Type B pancreatic cell (in vitro differentiated cells): ENCODE measurements around the gene MPI. TPM values are rescaled to one million over a fixed set of nuclear protein-coding genes. Genes with fewer than 3 reads are reported as not detected.
A peak's percentile ranks its signal among the peaks of the same experiment; 100 is the strongest.

Experiments used
- DNase-seq: peaks from one replicate; pipeline ENCODE4 v3.0.0; 2021; ENCODE audit warnings: mixed read lengths; ENCODE audit not compliant: unreplicated experiment; ENCODE audit errors: extremely low spot score
- H3K27ac Mint-ChIP-seq: 2 replicates; pipeline ENCODE4 v1.8.0; 2021; ENCODE audit warnings: mild to moderate bottlenecking, mixed read lengths
- H3K27me3 Mint-ChIP-seq: 2 replicates; pipeline ENCODE4 v1.8.0; 2021; ENCODE audit warnings: mixed read lengths
- H3K36me3 Mint-ChIP-seq: 2 replicates; pipeline ENCODE4 v1.8.0; 2021; ENCODE audit warnings: mixed read lengths
- H3K4me1 Mint-ChIP-seq: one replicate; pipeline ENCODE4 v1.8.0; 2021; ENCODE audit warnings: mixed read lengths; ENCODE audit not compliant: unreplicated experiment
- H3K4me3 Mint-ChIP-seq: 2 replicates; pipeline ENCODE4 v1.8.0; 2021; ENCODE audit warnings: mild to moderate bottlenecking, mixed read lengths
- H3K9me3 Mint-ChIP-seq: 2 replicates; pipeline ENCODE4 v1.8.0; 2021; ENCODE audit warnings: mixed read lengths
- total RNA-seq: library from RNA; stranded (reverse); gene quantifications from 2 replicates; pipeline ENCODE4 v1.2.1, GENCODE V29; 2021; ENCODE audit warnings: low replicate concordance
- TF ChIP-seq, protein P1 (sequence below): fragments of 200-600 bp; sonication (generic); conservative IDR thresholded peaks from 2 replicates; pipeline ENCODE4 v1.5.0; 2021; ENCODE audit warnings: antibody characterized with exemption, mild to moderate bottlenecking

Gene MPI
- total RNA-seq, 1 donor from 2014 or later, result 50.3 TPM

DNA sequence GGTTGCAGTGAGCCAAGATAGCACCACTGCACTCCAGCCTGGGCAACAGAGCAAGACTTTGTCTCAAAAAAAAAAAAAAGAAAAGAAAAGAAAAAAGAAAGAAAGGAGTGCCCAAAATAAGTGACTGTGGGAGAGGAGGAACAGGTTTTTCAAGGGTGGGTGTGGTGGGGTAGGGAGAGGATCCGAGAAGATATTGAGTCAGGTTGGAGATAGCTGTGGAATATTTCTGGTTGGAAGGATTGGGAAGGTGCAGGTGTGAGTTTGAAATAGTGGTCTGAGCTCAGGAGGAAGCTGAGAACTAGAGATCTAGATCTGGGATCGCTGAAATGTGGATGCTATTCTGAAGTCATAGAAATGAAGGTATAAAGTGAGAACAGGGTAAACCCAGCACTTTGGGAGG lies 24.5 kb upstream of the MPI start:
- peak overlapping the region; percentile 92 for H3K27ac Mint-ChIP-seq

GRCh38 chr15:74866090-74866489 lies 23.8 kb upstream of the MPI start:
- H3K27me3 Mint-ChIP-seq, result no peaks in the 10 kb centered on the region
- H3K4me3 Mint-ChIP-seq, result peak overlapping the region; percentile 34
- H3K27ac Mint-ChIP-seq, result peak overlapping the region; percentile 92
- no peak for DNase-seq
- H3K4me1 Mint-ChIP-seq, result peaks cover 45% of the 10 kb centered on the region
- TF ChIP-seq, protein P1, sequence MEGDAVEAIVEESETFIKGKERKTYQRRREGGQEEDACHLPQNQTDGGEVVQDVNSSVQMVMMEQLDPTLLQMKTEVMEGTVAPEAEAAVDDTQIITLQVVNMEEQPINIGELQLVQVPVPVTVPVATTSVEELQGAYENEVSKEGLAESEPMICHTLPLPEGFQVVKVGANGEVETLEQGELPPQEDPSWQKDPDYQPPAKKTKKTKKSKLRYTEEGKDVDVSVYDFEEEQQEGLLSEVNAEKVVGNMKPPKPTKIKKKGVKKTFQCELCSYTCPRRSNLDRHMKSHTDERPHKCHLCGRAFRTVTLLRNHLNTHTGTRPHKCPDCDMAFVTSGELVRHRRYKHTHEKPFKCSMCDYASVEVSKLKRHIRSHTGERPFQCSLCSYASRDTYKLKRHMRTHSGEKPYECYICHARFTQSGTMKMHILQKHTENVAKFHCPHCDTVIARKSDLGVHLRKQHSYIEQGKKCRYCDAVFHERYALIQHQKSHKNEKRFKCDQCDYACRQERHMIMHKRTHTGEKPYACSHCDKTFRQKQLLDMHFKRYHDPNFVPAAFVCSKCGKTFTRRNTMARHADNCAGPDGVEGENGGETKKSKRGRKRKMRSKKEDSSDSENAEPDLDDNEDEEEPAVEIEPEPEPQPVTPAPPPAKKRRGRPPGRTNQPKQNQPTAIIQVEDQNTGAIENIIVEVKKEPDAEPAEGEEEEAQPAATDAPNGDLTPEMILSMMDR, result no peak
- peaks cover 4% of the 10 kb centered on the region for H3K9me3 Mint-ChIP-seq
- peaks cover 14% of the 10 kb centered on the region for H3K36me3 Mint-ChIP-seq

More for the DNA sequence above, 24.5 kb upstream of the MPI start:
- Mint-ChIP-seq H3K9me3 (peaks cover 4% of the 10 kb centered on the region), H3K4me1 (peaks cover 38% of the 10 kb centered on the region), H3K36me3 (peaks cover 14% of the 10 kb centered on the region), H3K4me3 (peak overlapping the region; percentile 84), H3K27me3 (no peaks in the 10 kb centered on the region)
- TF ChIP-seq, protein P1, result no peak
- DNase-seq, result no peak

DNA sequence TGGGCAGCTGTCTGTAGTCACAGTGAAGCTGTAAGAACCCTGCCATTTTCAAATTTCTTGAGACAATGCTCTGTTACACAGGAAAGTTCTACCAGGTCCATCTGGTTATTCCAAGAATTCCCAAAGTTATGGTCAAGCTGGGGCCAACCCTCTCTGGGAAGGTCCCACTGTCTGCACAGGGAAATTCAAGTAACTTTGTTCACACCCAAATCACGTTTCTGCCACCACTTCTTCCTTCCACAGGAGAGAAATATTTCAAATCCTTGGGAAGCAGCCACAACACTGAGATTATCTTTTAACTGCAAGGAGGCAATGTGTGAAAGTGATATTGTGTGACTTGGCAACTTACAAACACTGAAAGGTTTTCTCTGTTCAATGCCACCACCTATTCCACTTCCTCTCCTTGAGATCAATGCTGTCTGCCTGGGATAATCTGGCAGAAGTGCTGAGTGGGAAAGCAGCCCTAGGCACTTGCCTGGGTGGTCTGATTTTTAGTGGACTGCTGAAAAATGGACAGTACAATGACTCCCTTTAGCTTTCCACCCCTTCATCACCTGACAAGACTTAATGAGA lies 22.3 kb upstream of the MPI start:
- DNase-seq, result no peak
- TF ChIP-seq, protein P1, result no peak
- peaks cover 16% of the 10 kb centered on the region for H3K36me3 Mint-ChIP-seq
- H3K4me1 Mint-ChIP-seq, result peaks cover 49% of the 10 kb centered on the region
- H3K27ac Mint-ChIP-seq, result peak overlapping the region; percentile 90
- peaks cover 4% of the 10 kb centered on the region for H3K9me3 Mint-ChIP-seq
- no peaks in the 10 kb centered on the region for H3K27me3 Mint-ChIP-seq
- H3K4me3 Mint-ChIP-seq, result peak overlapping the region; percentile 68

- Mint-ChIP-seq H3K4me3 (peak overlapping the region; percentile 68), H3K36me3 (peaks cover 20% of the 10 kb centered on the region), H3K4me1 (peaks cover 54% of the 10 kb centered on the region), H3K27ac (peak overlapping the region; percentile 90), H3K9me3 (peaks cover 4% of the 10 kb centered on the region), H3K27me3 (no peaks in the 10 kb centered on the region)
- TF ChIP-seq, protein P1, result no peak
- no peak for DNase-seq
Measured at GRCh38 chr15:74868059-74868458, 21.8 kb upstream of the MPI start.

DNA sequence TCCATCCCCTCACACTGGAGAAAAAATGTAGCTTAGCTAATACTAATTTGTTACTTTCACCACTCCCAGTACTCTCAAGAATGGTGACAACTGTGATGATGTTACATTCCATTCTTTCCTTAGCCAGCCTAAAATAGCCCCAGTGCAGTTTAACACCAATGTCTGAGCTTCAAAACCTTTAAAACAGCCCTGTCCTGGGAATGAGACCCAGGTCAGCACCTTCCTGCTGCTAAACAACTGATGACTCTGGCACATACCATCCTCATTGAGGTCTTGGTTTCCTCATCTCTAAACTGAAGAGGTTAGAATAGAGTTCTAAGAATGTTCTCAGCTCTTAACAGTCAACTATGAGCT lies 20.5 kb upstream of the MPI start:
- peaks cover 19% of the 10 kb centered on the region for H3K36me3 Mint-ChIP-seq
- peaks cover 4% of the 10 kb centered on the region for H3K9me3 Mint-ChIP-seq
- H3K4me1 Mint-ChIP-seq, result peaks cover 49% of the 10 kb centered on the region
- H3K27me3 Mint-ChIP-seq, result no peaks in the 10 kb centered on the region
- DNase-seq, result no peak
- TF ChIP-seq, protein P1, result no peak
- H3K4me3 Mint-ChIP-seq, result peak overlapping the region; percentile 58
- H3K27ac Mint-ChIP-seq, result peak overlapping the region; percentile 98
